GM23338 (cell line): ENCODE measurements around the gene MYH6. TPM values are rescaled to one million over a fixed set of nuclear protein-coding genes. Genes with fewer than 3 reads are reported as not detected.

Experiments
- ATAC-seq: fragments of 200-7000 bp; cut with Tn5 transposase; 3 replicates; pipeline ENCODE4 v1.9.1; 2020
- DNase-seq: peaks from one replicate; pipeline ENCODE4 v3.0.0-alpha.2; 2015; ENCODE audit warnings: low spot score
- H2AFZ ChIP-seq: fragments of 200-600 bp; sonication (generic); 2 replicates; pipeline ENCODE4 v1.8.0; 2016; ENCODE audit warnings: antibody characterized with exemption, mild to moderate bottlenecking, moderate library complexity
- H3F3A ChIP-seq: fragments of 200-600 bp; sonication (generic); replicated peaks from 2 replicates; pipeline ENCODE4 v1.8.0; 2017; ENCODE audit warnings: antibody characterized with exemption, mixed run types, low read depth
- H3K27ac ChIP-seq: fragments of 200-600 bp; sonication (generic); 2 replicates; pipeline ENCODE4 v1.6.1; 2016; ENCODE audit warnings: low read depth
- H3K27me3 ChIP-seq: fragments of 200-600 bp; sonication (generic); 2 replicates; pipeline ENCODE4 v1.8.0; 2016; ENCODE audit warnings: mild to moderate bottlenecking, mixed run types, moderate library complexity; ENCODE audit not compliant: insufficient read depth
- H3K36me3 ChIP-seq: fragments of 200-600 bp; sonication (generic); 2 replicates; pipeline ENCODE4 v1.8.0; 2016; ENCODE audit warnings: mild to moderate bottlenecking; ENCODE audit not compliant: insufficient read depth
- H3K4me1 ChIP-seq: fragments of 200-600 bp; sonication (generic); 2 replicates; pipeline ENCODE4 v1.8.0; 2016; ENCODE audit warnings: mild to moderate bottlenecking, moderate library complexity; ENCODE audit not compliant: insufficient read depth
- H3K4me2 ChIP-seq: fragments of 200-600 bp; sonication (generic); 2 replicates; pipeline ENCODE4 v1.7.1; 2017; ENCODE audit warnings: mixed run types
- H3K4me3 ChIP-seq: fragments of 200-600 bp; sonication (generic); 2 replicates; pipeline ENCODE4 v1.6.1; 2016; ENCODE audit warnings: mixed run types
- H3K79me2 ChIP-seq: fragments of 200-600 bp; sonication (generic); replicated peaks from 2 replicates; pipeline ENCODE4 v1.8.0; 2017; ENCODE audit warnings: mild to moderate bottlenecking; ENCODE audit not compliant: insufficient read depth
- H3K9me2 ChIP-seq: fragments of 200-600 bp; sonication (generic); 2 replicates; pipeline ENCODE4 v1.8.0; 2017; ENCODE audit not compliant: insufficient read depth
- H4K20me1 ChIP-seq: fragments of 200-600 bp; sonication (generic); replicated peaks from 2 replicates; pipeline ENCODE4 v1.8.0; 2017; ENCODE audit warnings: mild to moderate bottlenecking; ENCODE audit not compliant: insufficient read depth
- H3K27ac Mint-ChIP-seq: 2 replicates; pipeline ENCODE4 v1.8.0; 2020; ENCODE audit warnings: inconsistent platforms, mild to moderate bottlenecking, moderate library complexity, mixed read lengths
- H3K27me3 Mint-ChIP-seq: 3 replicates; pipeline ENCODE4 v1.8.0; 2022; ENCODE audit warnings: low read depth, mild to moderate bottlenecking, moderate library complexity, mixed read lengths, inconsistent platforms; ENCODE audit not compliant: insufficient read depth, poor library complexity
- H3K36me3 Mint-ChIP-seq: 3 replicates; pipeline ENCODE4 v1.8.0; 2021; ENCODE audit warnings: low read depth, mild to moderate bottlenecking, inconsistent platforms, moderate library complexity, mixed read lengths
- H3K4me1 Mint-ChIP-seq: 3 replicates; pipeline ENCODE4 v1.8.0; 2020; ENCODE audit warnings: mild to moderate bottlenecking, inconsistent platforms, mixed read lengths
- H3K4me3 Mint-ChIP-seq: 3 replicates; pipeline ENCODE4 v1.8.0; 2021; ENCODE audit warnings: moderate library complexity, mild to moderate bottlenecking, inconsistent platforms, mixed read lengths
- H3K9me3 Mint-ChIP-seq: 3 replicates; pipeline ENCODE4 v1.8.0; 2020; ENCODE audit warnings: moderate library complexity, mild to moderate bottlenecking, inconsistent platforms, mixed read lengths
- EZH2phosphoT487 ChIP-seq: fragments of 200-600 bp; sonication (generic); IDR thresholded peaks from one replicate; pipeline ENCODE4 v1.8.1; 2018; ENCODE audit warnings: antibody characterized with exemption; ENCODE audit not compliant: unreplicated experiment
- STAT1 ChIP-seq: IDR thresholded peaks from one replicate; pipeline ENCODE4 v1.6.1; 2016; ENCODE audit warnings: antibody characterized with exemption; ENCODE audit not compliant: unreplicated experiment
- ZNF114 ChIP-seq: fragments of 250-450 bp; sonication (Bioruptor Pico); IDR thresholded peaks from 2 replicates; pipeline ENCODE4 v1.5.0; 2020; ENCODE audit warnings: mild to moderate bottlenecking, moderate library complexity
- ZNF331 ChIP-seq: fragments of 250-450 bp; sonication (Bioruptor Pico); IDR thresholded peaks from 2 replicates; pipeline ENCODE4 v1.5.0; 2020; ENCODE audit warnings: low read depth, mild to moderate bottlenecking, moderate library complexity
- ZNF462 ChIP-seq: fragments of 250-450 bp; sonication (Bioruptor Pico); IDR thresholded peaks from 2 replicates; pipeline ENCODE4 v1.5.0; 2020; ENCODE audit warnings: mild to moderate bottlenecking, moderate library complexity
- polyA plus RNA-seq: library from polyadenylated mRNA; unstranded; fragments of >200 nt; fragmentation: Nextera tagmentation; extraction: Ambion mirVana; gene quantifications from 2 replicates; pipeline ENCODE4 v1.2.1, GENCODE V29; 2016
- total RNA-seq: library from RNA; depleted of rRNA; stranded (reverse); fragments of >200 nt; shearing (Covaris generic); gene quantifications from 2 replicates; pipeline ENCODE4 v1.2.3, GENCODE V29; 2014

Gene MYH6
- total and polyA plus RNA-seq, 2 experiments from 2014 or later: 0.03 to 0.10 TPM

GRCh38 chr14:23443881-23444280 is 35.8 kb upstream of the MYH6 start:
- no peak overlapping the region for H3K4me2 ChIP-seq

More at GRCh38 chr14:23443881-23444280, 35.8 kb upstream of the MYH6 start:
- H3K36me3 Mint-ChIP-seq: no peaks in the 10 kb centered on the region
- no peak overlapping the region for H3K4me3 Mint-ChIP-seq
- Histone ChIP-seq H3K36me3 (no peaks in the 10 kb centered on the region), H3F3A (no peaks in the 10 kb centered on the region), H4K20me1 (no peaks in the 10 kb centered on the region), H2AFZ (no peak overlapping the region), H3K4me3 (no peak overlapping the region), H3K4me1 (peaks cover 9% of the 10 kb centered on the region), H3K79me2 (no peaks in the 10 kb centered on the region), H3K27me3 (no peaks in the 10 kb centered on the region), H3K9me2 (peaks cover 7% of the 10 kb centered on the region; the same call in 1 of the 2 replicates), H3K27ac (no peak overlapping the region)
- H3K9me3 Mint-ChIP-seq: no peaks in the 10 kb centered on the region
- H3K4me1 Mint-ChIP-seq: peaks cover 14% of the 10 kb centered on the region
- DNase-seq: no peak
- H3K27me3 Mint-ChIP-seq: peaks cover 22% of the 10 kb centered on the region
- no peak overlapping the region for H3K27ac Mint-ChIP-seq
- TF ChIP-seq STAT1: no peak
- TF ChIP-seq ZNF114 (CRISPR knock-in tag): no peak
- TF ChIP-seq ZNF462: no peak
- no peak for TF ChIP-seq ZNF331 (CRISPR knock-in tag)
- no peak for TF ChIP-seq EZH2phosphoT487
- no peak for ATAC-seq
